HG03354 (cell line): ENCODE data around the gene SYNDIG1.

Experiments used
- ATAC-seq: cut with Tn5 transposase; IDR thresholded peaks from one replicate; pipeline ENCODE4 v1.9.1; 2021; ENCODE audit warnings: mild to moderate bottlenecking; ENCODE audit not compliant: unreplicated experiment, poor library complexity, severe bottlenecking

SYNDIG1 gene

GRCh38 chr20:24675651-24676352, 206.4 kb downstream of the SYNDIG1 start:
- no peak for ATAC-seq

GRCh38 chr20:24676353-24676977, 207.0 kb downstream of the SYNDIG1 start:
- ATAC-seq: no peak

GRCh38 chr20:24676978-24677370, 207.5 kb downstream of the SYNDIG1 start:
- ATAC-seq: no peak

GRCh38 chr20:24677626-24678315, 208.3 kb downstream of the SYNDIG1 start:
- ATAC-seq: no peak

- ATAC-seq: no peak
These were observed 209.1 kb downstream of the SYNDIG1 start for GRCh38 chr20:24678351-24679106.

GRCh38 chr20:24679448-24680047, 210.1 kb downstream of the SYNDIG1 start:
- ATAC-seq: no peak

GRCh38 chr20:24681634-24682495, 212.4 kb downstream of the SYNDIG1 start:
- no peak for ATAC-seq

- no peak for ATAC-seq
These were observed 213.1 kb downstream of the SYNDIG1 start for GRCh38 chr20:24682496-24682985.

GRCh38 chr20:24683676-24684075, 214.2 kb downstream of the SYNDIG1 start:
- no peak for ATAC-seq

GRCh38 chr20:24684421-24684871, 215.0 kb downstream of the SYNDIG1 start:
- no peak for ATAC-seq

- ATAC-seq: no peak
These were observed 215.7 kb downstream of the SYNDIG1 start for GRCh38 chr20:24684956-24685691.

GRCh38 chr20:24685736-24686135, 216.3 kb downstream of the SYNDIG1 start:
- ATAC-seq: no peak

GRCh38 chr20:24686156-24686555, 216.7 kb downstream of the SYNDIG1 start:
- no peak for ATAC-seq

GRCh38 chr20:24690408-24690807, 221.0 kb downstream of the SYNDIG1 start:
- ATAC-seq: no peak

- no peak for ATAC-seq
These were observed 222.5 kb downstream of the SYNDIG1 start for GRCh38 chr20:24691901-24692351.

GRCh38 chr20:24692446-24693200, 223.2 kb downstream of the SYNDIG1 start:
- ATAC-seq: no peak

- ATAC-seq: no peak
These were observed 224.2 kb downstream of the SYNDIG1 start for GRCh38 chr20:24693466-24694156.
